Fibroblast of lung (primary cell): ENCODE data around the gene ZNF414.

ENCODE experiments used
- CTCF ChIP-seq, 2 donors: IDR thresholded peaks in 1 of 2; conservative IDR thresholded peaks in 1 of 2; 1 replicate in 1 of 2; 2 replicates in 1 of 2; pipeline ENCODE4 v1.5.1; 2011 to 2012; ENCODE audit warnings: low read length in 2 of 2, control low read depth in 1 of 2, inconsistent platforms in 1 of 2, low read depth in 1 of 2, mild to moderate bottlenecking in 1 of 2
- EZH2 ChIP-seq: IDR thresholded peaks from 2 replicates; pipeline ENCODE4 v1.5.1; 2012; ENCODE audit warnings: low read length, control low read depth, mild to moderate bottlenecking; ENCODE audit errors: missing control alignments

DNA sequence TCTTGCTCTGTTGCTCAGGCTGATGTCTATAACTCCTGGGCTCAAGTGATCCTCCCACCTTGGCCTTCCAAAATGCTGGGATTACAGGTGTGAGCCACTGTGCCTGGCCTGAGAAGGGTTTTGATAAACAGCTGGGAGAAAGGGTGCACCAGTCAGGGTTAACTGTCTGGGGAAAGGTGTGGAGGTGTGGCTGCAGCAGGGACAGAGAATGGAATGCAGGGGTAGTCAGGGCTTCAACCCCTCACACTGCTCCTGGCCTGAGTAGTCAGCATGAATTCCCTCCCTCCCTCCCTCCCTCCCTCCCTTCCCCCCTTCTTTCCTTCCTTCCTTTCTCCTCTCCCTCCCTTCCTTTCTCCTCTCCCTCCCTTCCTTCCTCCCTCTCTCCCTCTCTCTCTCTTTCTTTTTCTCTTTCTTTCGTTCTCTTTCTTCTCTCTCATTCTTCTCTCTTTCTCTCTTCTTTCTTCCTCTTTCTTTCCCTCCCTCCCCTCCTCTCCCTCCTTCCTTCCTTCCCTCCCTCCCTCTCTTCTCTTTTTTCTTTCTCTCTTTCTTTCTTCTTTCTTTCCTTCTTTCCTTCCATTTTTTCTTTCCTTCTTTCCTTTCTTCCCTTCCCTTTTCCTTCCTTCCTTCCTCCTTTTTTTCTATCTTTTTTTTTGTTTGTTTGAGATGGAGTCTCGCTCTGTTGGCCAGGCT, 47.3 kb upstream of the ZNF414 start:
- no peak for TF ChIP-seq CTCF (conservative IDR thresholded peaks at IDR 0.05 in 1 of 2, IDR thresholded peaks at IDR 0.05 in 1 of 2; ENCODE audit: low read depth in 1 of 2, low read length in 2 of 2)
- TF ChIP-seq EZH2 = no peak
